ENCODE results near the gene TIMP2.

The TIMP2 gene

DNA sequence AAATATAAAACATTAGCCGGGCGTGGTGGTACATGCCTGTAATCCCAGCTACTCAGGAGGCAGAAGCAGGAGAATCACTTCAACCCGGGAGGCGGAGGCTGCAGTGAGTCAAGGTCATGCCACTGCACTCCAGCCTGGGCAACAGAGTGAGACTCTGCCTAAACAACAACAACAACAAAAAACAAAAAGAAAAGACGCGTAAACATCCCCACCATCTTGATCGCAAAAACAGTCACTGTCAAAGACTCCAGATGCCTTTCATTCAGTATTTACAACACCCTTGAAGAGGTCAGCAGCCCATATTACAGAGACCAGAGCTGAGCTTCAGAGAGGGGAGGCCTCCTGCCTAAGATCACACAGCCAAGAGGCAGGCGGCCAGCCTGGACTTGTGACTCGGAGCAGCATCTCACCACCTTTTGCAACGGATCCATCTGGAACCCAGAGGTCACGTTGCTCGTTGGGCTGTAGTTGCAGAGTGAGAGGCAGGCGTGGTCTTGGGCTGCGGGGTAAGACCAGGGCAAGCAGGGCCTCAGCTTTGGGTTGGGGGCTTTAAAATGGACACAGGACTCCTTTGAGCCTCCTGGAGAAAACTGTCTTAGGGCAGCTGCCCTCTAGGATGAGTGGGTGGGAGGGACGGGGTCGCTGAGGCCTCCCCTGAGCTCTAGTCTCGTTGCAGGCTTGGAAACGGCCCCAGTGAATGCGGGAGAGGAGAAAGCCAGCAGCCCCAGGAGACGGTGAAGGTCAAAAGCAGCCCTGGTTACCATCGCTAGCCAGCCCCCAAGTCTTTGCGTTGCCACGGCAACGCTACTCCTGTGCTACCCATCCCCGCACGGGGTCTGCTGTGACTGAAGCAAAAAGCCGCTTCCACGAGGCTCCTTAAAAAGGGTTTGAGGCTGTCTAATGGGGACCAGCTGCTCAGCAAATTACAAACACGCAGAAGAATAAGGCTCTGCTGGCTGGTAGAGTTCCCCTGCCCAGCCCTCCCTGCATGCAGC is 28.5 kb upstream of the TIMP2 start:
- TF ChIP-seq, protein P1, sequence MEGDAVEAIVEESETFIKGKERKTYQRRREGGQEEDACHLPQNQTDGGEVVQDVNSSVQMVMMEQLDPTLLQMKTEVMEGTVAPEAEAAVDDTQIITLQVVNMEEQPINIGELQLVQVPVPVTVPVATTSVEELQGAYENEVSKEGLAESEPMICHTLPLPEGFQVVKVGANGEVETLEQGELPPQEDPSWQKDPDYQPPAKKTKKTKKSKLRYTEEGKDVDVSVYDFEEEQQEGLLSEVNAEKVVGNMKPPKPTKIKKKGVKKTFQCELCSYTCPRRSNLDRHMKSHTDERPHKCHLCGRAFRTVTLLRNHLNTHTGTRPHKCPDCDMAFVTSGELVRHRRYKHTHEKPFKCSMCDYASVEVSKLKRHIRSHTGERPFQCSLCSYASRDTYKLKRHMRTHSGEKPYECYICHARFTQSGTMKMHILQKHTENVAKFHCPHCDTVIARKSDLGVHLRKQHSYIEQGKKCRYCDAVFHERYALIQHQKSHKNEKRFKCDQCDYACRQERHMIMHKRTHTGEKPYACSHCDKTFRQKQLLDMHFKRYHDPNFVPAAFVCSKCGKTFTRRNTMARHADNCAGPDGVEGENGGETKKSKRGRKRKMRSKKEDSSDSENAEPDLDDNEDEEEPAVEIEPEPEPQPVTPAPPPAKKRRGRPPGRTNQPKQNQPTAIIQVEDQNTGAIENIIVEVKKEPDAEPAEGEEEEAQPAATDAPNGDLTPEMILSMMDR (IDR thresholded peaks at IDR 0.05) = no peak

- TF ChIP-seq, protein P1 (IDR thresholded peaks at IDR 0.05) = no peak
Measured at GRCh38 chr17:78952706-78953105, 27.5 kb upstream of the TIMP2 start.

GRCh38 chr17:78951967-78952551 is 26.9 kb upstream of the TIMP2 start:
- TF ChIP-seq, protein P1 (IDR thresholded peaks at IDR 0.05) = no peak

GRCh38 chr17:78950870-78951269 is 25.7 kb upstream of the TIMP2 start:
- TF ChIP-seq, protein P1 (IDR thresholded peaks at IDR 0.05) = no peak

DNA sequence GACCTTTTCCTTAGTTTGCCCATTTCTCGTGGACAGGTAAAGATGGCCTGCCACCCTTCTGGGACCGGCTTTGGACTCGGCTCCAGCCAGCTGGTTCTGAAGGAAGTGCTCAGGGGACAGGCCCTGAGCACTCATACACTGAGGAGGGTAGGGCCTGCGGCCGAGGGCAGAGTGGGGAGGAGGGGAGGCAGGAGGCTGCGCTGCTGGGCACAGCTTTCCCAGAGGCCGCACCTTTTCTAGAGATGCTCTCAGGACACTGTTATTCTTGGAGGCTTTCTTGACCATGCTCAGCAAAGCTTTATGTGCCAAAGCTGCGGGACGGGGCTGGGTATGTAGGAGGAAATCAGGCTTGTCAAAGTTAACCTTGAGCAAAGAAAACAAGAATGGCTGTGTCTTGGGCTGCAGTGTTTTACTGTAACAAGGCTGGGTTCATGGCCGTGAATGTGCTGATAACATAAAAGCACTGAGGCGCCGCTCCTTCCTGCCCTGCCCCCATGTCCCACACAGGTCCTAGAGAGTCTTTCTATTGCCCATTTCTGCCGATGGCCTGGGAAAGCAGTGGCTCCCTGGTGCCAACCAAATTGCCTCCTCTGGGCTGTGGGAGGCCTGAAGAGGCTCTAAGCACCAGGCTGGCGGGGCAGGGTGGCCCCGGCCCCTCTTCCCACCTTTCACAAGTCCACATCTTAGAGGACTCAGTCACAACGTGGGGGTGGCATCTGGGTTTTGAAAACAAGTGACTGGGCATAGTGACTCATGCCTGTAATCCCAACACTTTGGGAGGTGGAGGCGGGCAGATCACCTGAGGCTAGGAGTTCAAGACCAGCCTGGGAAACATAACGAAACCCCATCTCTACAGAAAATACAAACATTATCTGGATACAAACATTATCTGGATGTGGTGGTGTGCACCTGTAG is 22.3 kb upstream of the TIMP2 start:
- TF ChIP-seq, protein P1 (IDR thresholded peaks at IDR 0.05) = no peak

GRCh38 chr17:78946631-78947030 is 21.4 kb upstream of the TIMP2 start:
- TF ChIP-seq, protein P1 (IDR thresholded peaks at IDR 0.05) = no peak

DNA sequence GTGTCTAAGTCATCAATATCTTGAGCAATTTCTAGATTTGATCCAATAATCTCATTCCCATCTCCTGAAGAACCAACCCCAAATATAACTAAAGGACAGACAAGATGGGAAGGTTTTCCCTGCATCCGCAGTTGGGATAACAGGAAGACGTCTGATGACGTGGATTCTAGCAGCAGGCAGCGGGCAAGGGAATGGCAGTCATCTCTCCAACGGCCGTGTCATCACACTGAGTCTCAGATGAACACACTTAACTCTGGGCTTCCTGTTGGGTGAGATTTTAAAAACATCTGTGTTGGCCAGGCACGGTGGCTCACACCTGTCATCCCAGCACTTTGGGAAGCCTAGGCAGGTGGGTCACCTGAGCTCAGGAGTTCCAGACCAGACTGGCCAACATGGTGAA is 20.9 kb upstream of the TIMP2 start:
- TF ChIP-seq, protein P1 (IDR thresholded peaks at IDR 0.05) = no peak
